GM21786 (cell line): ENCODE data around the gene TRAPPC3.

ENCODE experiments used
- ATAC-seq: cut with Tn5 transposase; IDR thresholded peaks from one replicate; pipeline ENCODE4 v1.9.1; 2021; ENCODE audit not compliant: unreplicated experiment

The TRAPPC3 gene

DNA sequence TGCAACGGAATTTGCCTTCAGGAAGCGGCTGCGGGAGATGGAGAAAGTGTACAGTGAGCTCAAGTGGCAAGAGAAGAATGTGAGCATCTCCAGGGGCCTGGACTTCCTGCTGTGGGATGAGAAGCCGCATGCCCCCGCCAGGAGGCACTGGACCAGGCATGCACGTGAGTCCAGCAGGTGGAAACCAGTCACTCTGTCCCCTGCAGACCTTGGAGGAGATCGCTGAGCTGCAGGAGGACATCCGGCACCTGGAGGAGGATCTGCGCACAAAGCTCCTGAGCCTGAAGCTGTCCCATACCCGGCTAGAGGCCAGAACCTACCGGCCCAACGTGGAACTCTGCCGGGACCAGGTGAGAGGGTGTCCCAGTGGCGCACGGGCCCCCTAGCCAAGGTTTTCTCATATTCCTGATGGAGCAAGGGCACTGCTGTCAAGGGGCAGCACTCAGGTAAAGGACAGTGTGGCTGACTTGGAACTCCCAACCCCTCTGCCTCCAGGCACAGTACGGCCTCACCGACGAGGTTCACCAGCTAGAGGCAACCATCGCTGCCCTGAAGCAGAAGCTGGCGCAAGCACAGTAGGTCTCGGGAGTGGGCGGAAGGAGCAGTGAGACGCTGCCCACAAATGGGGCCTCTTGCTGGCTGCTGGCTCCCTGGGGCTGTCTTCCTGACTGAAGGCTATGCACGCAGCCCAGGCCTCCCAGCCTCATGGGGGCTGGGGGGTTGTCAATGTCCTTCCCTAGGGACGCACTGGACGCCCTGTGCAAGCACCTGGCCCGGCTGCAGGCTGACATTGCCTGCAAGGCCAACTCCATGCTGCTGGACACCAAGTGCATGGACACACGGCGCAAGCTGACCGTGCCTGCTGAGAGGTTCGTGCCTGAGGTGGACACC, 61.8 kb downstream of the TRAPPC3 start:
- no peak for ATAC-seq
